HepG2 (cell line): ENCODE results near the gene PRSS36. TPM values are rescaled to one million over a fixed set of nuclear protein-coding genes. Genes with fewer than 3 reads are reported as not detected.

ENCODE experiments used
- MAFF ChIP-seq: IDR thresholded peaks from 2 replicates; pipeline ENCODE4 v1.6.1; 2011; ENCODE audit warnings: low read depth, low read length, improper control_type of control experiment
- MTA1 ChIP-seq: sonication (generic); formaldehyde crosslinking; IDR thresholded peaks from 2 replicates; pipeline ENCODE4 v1.4.0; 2020; ENCODE audit warnings: missing genetic modification reagents, mild to moderate bottlenecking, borderline replicate concordance
- NFYC ChIP-seq: IDR thresholded peaks from 2 replicates; pipeline ENCODE4 v1.6.1; 2016; ENCODE audit warnings: missing genetic modification reagents, missing compliant biosample characterization
- TEAD3 ChIP-seq: optimal IDR thresholded peaks from 2 replicates; pipeline ENCODE3; 2016; ENCODE audit warnings: borderline replicate concordance
- ZNF496 ChIP-seq: sonication (generic); formaldehyde crosslinking; IDR thresholded peaks from 2 replicates; pipeline ENCODE4 v1.8.1; 2023; ENCODE audit warnings: mild to moderate bottlenecking, moderate library complexity, missing genetic modification reagents; ENCODE audit not compliant: insufficient replicate concordance
- polyA plus RNA-seq, 8 experiments: library from polyadenylated mRNA; depleted of rRNA in 3 of 8; stranded (reverse) in 7 of 8; unstranded in 1 of 8; fragments of >200 nt; fragmentation: Illumina TruSeq in 4 of 8; extraction: Trizol in 4 of 8; gene quantifications; 2 replicates each; pipeline versions ENCODE4 v1.2.1 to v1.2.3, GENCODE V29; 2011 to 2016; ENCODE audit warnings: low read depth in 4 of 8, missing spikeins in 1 of 8, mixed read lengths in 1 of 8; ENCODE audit not compliant: insufficient read depth in 1 of 8
- total RNA-seq, 5 experiments: library from RNA; depleted of rRNA; stranded (reverse); fragments of >200 nt; fragmentation: Illumina TruSeq; extraction: Trizol; gene quantifications; 2 replicates each; pipeline ENCODE4 v1.2.3, GENCODE V29; 2016; ENCODE audit warnings: low read depth in 1 of 5
- TF ChIP-seq, protein P1 (sequence below): sonication (generic); formaldehyde crosslinking; IDR thresholded peaks from 2 replicates; pipeline ENCODE4 v1.8.1; 2023; ENCODE audit warnings: missing genetic modification reagents, inconsistent platforms, borderline replicate concordance
- TF ChIP-seq, protein P2 (sequence below): sonication (generic); formaldehyde crosslinking; IDR thresholded peaks from 2 replicates; pipeline ENCODE4 v1.5.0; 2020; ENCODE audit warnings: mild to moderate bottlenecking, missing genetic modification reagents
- TF ChIP-seq, protein P3 (sequence below): sonication (generic); formaldehyde crosslinking; IDR thresholded peaks from 2 replicates; pipeline ENCODE4 v1.4.0; 2020; ENCODE audit warnings: mild to moderate bottlenecking, missing genetic modification reagents
- TF ChIP-seq, protein P4 (sequence below): sonication (generic); formaldehyde crosslinking; IDR thresholded peaks from 2 replicates; pipeline ENCODE4 v1.4.0; 2020; ENCODE audit warnings: missing genetic modification reagents
- TF ChIP-seq, protein P5 (sequence below): sonication (generic); formaldehyde crosslinking; IDR thresholded peaks from 2 replicates; pipeline ENCODE4 v1.4.0; 2020; ENCODE audit warnings: missing genetic modification reagents, borderline replicate concordance
- TF ChIP-seq, protein P6 (sequence below): sonication (generic); formaldehyde crosslinking; IDR thresholded peaks from 2 replicates; pipeline ENCODE4 v1.5.0; 2020; ENCODE audit warnings: missing genetic modification reagents, mild to moderate bottlenecking, borderline replicate concordance

Gene PRSS36
- total and polyA plus RNA-seq, 2 of the 13 experiments (the other 11 are each of a cell fraction or from before 2014, with no cell fraction given) = 1.5 to 2.1 TPM

DNA sequence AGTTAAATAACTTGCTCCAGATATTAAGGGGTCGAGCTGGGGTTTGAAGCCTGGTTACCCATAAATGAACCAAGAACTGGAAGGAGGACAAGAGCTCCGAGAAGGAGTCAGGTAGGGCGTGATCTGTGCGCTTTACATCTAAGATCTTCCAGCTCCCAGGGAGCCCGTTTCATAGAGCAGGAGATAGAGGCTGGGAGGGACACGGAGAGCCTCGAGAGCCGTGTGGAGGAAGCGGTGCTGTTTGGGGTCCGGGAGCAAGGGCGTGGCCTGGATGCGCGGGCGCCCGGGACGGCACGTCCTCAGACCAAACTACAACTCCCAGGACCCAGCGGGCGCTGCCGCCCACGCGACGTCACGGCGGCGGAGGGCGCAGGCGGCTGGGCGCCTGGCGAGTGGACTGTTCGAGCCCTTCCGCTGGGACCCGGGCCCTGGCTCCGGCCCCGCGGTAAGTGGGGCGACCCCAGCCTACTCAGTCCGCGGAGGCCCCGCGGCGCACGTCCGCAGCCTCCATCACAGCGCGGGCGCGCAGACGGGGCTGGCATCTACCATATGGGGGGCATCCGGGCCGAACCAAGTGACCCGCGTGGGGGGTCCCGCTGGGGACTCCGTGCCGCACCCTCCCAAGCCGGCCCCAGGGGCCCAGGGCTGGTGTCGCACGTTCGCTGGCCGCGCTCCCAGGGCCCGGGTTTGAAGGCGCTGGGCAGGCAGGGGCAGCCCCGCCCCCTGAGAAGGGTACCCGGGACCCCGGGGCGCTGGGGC, 41.7 kb downstream of the PRSS36 start, which contains the start of gene BCKDK (continued):
- TF ChIP-seq, protein P1, sequence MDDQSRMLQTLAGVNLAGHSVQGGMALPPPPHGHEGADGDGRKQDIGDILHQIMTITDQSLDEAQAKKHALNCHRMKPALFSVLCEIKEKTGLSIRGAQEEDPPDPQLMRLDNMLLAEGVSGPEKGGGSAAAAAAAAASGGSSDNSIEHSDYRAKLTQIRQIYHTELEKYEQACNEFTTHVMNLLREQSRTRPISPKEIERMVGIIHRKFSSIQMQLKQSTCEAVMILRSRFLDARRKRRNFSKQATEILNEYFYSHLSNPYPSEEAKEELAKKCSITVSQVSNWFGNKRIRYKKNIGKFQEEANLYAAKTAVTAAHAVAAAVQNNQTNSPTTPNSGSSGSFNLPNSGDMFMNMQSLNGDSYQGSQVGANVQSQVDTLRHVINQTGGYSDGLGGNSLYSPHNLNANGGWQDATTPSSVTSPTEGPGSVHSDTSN (CRISPR knock-in tag) = 0 out of 2 replicates have a peak, but pooled peaks have one; percentile 60
- TF ChIP-seq, protein P2, sequence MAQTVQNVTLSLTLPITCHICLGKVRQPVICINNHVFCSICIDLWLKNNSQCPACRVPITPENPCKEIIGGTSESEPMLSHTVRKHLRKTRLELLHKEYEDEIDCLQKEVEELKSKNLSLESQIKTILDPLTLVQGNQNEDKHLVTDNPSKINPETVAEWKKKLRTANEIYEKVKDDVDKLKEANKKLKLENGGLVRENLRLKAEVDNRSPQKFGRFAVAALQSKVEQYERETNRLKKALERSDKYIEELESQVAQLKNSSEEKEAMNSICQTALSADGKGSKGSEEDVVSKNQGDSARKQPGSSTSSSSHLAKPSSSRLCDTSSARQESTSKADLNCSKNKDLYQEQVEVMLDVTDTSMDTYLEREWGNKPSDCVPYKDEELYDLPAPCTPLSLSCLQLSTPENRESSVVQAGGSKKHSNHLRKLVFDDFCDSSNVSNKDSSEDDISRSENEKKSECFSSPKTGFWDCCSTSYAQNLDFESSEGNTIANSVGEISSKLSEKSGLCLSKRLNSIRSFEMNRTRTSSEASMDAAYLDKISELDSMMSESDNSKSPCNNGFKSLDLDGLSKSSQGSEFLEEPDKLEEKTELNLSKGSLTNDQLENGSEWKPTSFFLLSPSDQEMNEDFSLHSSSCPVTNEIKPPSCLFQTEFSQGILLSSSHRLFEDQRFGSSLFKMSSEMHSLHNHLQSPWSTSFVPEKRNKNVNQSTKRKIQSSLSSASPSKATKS (CRISPR knock-in tag) = no peak
- TF ChIP-seq, protein P3, sequence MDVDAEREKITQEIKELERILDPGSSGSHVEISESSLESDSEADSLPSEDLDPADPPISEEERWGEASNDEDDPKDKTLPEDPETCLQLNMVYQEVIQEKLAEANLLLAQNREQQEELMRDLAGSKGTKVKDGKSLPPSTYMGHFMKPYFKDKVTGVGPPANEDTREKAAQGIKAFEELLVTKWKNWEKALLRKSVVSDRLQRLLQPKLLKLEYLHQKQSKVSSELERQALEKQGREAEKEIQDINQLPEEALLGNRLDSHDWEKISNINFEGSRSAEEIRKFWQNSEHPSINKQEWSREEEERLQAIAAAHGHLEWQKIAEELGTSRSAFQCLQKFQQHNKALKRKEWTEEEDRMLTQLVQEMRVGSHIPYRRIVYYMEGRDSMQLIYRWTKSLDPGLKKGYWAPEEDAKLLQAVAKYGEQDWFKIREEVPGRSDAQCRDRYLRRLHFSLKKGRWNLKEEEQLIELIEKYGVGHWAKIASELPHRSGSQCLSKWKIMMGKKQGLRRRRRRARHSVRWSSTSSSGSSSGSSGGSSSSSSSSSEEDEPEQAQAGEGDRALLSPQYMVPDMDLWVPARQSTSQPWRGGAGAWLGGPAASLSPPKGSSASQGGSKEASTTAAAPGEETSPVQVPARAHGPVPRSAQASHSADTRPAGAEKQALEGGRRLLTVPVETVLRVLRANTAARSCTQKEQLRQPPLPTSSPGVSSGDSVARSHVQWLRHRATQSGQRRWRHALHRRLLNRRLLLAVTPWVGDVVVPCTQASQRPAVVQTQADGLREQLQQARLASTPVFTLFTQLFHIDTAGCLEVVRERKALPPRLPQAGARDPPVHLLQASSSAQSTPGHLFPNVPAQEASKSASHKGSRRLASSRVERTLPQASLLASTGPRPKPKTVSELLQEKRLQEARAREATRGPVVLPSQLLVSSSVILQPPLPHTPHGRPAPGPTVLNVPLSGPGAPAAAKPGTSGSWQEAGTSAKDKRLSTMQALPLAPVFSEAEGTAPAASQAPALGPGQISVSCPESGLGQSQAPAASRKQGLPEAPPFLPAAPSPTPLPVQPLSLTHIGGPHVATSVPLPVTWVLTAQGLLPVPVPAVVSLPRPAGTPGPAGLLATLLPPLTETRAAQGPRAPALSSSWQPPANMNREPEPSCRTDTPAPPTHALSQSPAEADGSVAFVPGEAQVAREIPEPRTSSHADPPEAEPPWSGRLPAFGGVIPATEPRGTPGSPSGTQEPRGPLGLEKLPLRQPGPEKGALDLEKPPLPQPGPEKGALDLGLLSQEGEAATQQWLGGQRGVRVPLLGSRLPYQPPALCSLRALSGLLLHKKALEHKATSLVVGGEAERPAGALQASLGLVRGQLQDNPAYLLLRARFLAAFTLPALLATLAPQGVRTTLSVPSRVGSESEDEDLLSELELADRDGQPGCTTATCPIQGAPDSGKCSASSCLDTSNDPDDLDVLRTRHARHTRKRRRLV (CRISPR knock-in tag) = no peak
- TF ChIP-seq, protein P4, sequence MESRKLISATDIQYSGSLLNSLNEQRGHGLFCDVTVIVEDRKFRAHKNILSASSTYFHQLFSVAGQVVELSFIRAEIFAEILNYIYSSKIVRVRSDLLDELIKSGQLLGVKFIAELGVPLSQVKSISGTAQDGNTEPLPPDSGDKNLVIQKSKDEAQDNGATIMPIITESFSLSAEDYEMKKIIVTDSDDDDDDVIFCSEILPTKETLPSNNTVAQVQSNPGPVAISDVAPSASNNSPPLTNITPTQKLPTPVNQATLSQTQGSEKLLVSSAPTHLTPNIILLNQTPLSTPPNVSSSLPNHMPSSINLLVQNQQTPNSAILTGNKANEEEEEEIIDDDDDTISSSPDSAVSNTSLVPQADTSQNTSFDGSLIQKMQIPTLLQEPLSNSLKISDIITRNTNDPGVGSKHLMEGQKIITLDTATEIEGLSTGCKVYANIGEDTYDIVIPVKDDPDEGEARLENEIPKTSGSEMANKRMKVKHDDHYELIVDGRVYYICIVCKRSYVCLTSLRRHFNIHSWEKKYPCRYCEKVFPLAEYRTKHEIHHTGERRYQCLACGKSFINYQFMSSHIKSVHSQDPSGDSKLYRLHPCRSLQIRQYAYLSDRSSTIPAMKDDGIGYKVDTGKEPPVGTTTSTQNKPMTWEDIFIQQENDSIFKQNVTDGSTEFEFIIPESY (CRISPR knock-in tag) = no peak; the same call in 1 of the 2 replicates
- TF ChIP-seq MTA1 (CRISPR knock-in tag) = peak; percentile 73; the same call in 1 of the 2 replicates
- TF ChIP-seq TEAD3 (CRISPR knock-in tag) = peak; percentile 58
- no peak for TF ChIP-seq ZNF496 (CRISPR knock-in tag)
- TF ChIP-seq, protein P5, sequence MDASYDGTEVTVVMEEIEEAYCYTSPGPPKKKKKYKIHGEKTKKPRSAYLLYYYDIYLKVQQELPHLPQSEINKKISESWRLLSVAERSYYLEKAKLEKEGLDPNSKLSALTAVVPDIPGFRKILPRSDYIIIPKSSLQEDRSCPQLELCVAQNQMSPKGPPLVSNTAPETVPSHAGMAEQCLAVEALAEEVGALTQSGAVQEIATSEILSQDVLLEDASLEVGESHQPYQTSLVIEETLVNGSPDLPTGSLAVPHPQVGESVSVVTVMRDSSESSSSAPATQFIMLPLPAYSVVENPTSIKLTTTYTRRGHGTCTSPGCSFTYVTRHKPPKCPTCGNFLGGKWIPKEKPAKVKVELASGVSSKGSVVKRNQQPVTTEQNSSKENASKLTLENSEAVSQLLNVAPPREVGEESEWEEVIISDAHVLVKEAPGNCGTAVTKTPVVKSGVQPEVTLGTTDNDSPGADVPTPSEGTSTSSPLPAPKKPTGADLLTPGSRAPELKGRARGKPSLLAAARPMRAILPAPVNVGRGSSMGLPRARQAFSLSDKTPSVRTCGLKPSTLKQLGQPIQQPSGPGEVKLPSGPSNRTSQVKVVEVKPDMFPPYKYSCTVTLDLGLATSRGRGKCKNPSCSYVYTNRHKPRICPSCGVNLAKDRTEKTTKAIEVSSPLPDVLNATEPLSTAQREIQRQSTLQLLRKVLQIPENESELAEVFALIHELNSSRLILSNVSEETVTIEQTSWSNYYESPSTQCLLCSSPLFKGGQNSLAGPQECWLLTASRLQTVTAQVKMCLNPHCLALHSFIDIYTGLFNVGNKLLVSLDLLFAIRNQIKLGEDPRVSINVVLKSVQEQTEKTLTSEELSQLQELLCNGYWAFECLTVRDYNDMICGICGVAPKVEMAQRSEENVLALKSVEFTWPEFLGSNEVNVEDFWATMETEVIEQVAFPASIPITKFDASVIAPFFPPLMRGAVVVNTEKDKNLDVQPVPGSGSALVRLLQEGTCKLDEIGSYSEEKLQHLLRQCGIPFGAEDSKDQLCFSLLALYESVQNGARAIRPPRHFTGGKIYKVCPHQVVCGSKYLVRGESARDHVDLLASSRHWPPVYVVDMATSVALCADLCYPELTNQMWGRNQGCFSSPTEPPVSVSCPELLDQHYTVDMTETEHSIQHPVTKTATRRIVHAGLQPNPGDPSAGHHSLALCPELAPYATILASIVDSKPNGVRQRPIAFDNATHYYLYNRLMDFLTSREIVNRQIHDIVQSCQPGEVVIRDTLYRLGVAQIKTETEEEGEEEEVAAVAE (CRISPR knock-in tag) = no peak; the same call in 1 of the 2 replicates
- no peak for TF ChIP-seq MAFF
- TF ChIP-seq NFYC (CRISPR knock-in tag) = peak; percentile 64
- TF ChIP-seq, protein P6, sequence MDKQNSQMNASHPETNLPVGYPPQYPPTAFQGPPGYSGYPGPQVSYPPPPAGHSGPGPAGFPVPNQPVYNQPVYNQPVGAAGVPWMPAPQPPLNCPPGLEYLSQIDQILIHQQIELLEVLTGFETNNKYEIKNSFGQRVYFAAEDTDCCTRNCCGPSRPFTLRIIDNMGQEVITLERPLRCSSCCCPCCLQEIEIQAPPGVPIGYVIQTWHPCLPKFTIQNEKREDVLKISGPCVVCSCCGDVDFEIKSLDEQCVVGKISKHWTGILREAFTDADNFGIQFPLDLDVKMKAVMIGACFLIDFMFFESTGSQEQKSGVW (CRISPR knock-in tag) = no peak
